Measurements from ENCODE around the gene NF2. TPM values are rescaled to one million over a fixed set of nuclear protein-coding genes. Genes with fewer than 3 reads are reported as not detected.

Gene NF2
- total RNA-seq, 2 donors from 2014 or later, result 38.2 to 41.5 TPM

- ATAC-seq (no peak), DNase-seq (no peak)
- intact Hi-C loops (cut with DNase I, micrococcal nuclease), result no loop called here
Measured at GRCh38 chr22:29626497-29627195, 23.2 kb downstream of the NF2 start.

- DNase-seq (no peak), ATAC-seq (no peak)
- intact Hi-C loops (cut with DNase I, micrococcal nuclease), result no loop called here
Measured at GRCh38 chr22:29627196-29627535, 23.7 kb downstream of the NF2 start.

GRCh38 chr22:29628996-29629902, 25.8 kb downstream of the NF2 start:
- intact Hi-C loops (cut with DNase I, micrococcal nuclease), result no loop called here
- ATAC-seq (no peak), DNase-seq (no peak)

- intact Hi-C loops (cut with DNase I, micrococcal nuclease), result loop anchor here in 1 of 2 donors (10.0 kb wide), 1 partner anchor 455 kb away; the partner anchor contains the start of gene HORMAD2
- ATAC-seq, result no peak
- no peak for DNase-seq
Measured at GRCh38 chr22:29629903-29630516, 26.6 kb downstream of the NF2 start.

- DNase-seq, result no peak
- ATAC-seq, result no peak
- intact Hi-C loops (cut with DNase I, micrococcal nuclease), result loop anchor here in 1 of 2 donors (10.0 kb wide), 1 partner anchor 454 kb away; the partner anchor contains the start of gene HORMAD2
Measured at GRCh38 chr22:29630987-29631386, 27.6 kb downstream of the NF2 start.

GRCh38 chr22:29631725-29632124, 28.3 kb downstream of the NF2 start:
- ATAC-seq (peak; percentile 44), DNase-seq (no peak)
- intact Hi-C loops (cut with DNase I, micrococcal nuclease), result loop anchor here in 1 of 2 donors (10.0 kb wide), 1 partner anchor 453 kb away; the partner anchor contains the start of gene HORMAD2

GRCh38 chr22:29632672-29633071, 29.2 kb downstream of the NF2 start:
- DNase-seq (no peak), ATAC-seq (no peak)
- intact Hi-C loops (cut with DNase I, micrococcal nuclease), result loop anchor here in 1 of 2 donors (10.0 kb wide), 1 partner anchor 452 kb away; the partner anchor contains the start of gene HORMAD2

GRCh38 chr22:29633514-29634312, 30.3 kb downstream of the NF2 start:
- intact Hi-C loops (cut with DNase I, micrococcal nuclease), result loop anchor here in 1 of 2 donors (10.0 kb wide), 1 partner anchor 451 kb away; the partner anchor contains the start of gene HORMAD2
- DNase-seq (no peak), ATAC-seq (no peak)

- intact Hi-C loops (cut with DNase I, micrococcal nuclease), result loop anchor here in 1 of 2 donors (10.0 kb wide), 1 partner anchor 450 kb away; the partner anchor contains the start of gene HORMAD2
- ATAC-seq (no peak), DNase-seq (no peak)
Measured at GRCh38 chr22:29634847-29635246, 31.4 kb downstream of the NF2 start.

- intact Hi-C loops (cut with DNase I, micrococcal nuclease), result loop anchor here in 1 of 2 donors (10.0 kb wide), 1 partner anchor 449 kb away; the partner anchor contains the start of gene HORMAD2
- ATAC-seq, result peak; percentile 79
- DNase-seq, result no peak
Measured at GRCh38 chr22:29635734-29636357, 32.4 kb downstream of the NF2 start.

GRCh38 chr22:29636751-29637150, 33.3 kb downstream of the NF2 start:
- no peak for DNase-seq
- intact Hi-C loops (cut with DNase I, micrococcal nuclease), result loop anchor here in 1 of 2 donors (10.0 kb wide), 1 partner anchor 448 kb away; the partner anchor contains the start of gene HORMAD2

GRCh38 chr22:29637181-29637580, 33.7 kb downstream of the NF2 start:
- ATAC-seq (no peak), DNase-seq (no peak)
- intact Hi-C loops (cut with DNase I, micrococcal nuclease), result loop anchor here in 1 of 2 donors (10.0 kb wide), 1 partner anchor 448 kb away; the partner anchor contains the start of gene HORMAD2

More at GRCh38 chr22:29636751-29637150, 33.3 kb downstream of the NF2 start:
- no peak for ATAC-seq

- ATAC-seq, result no peak
- intact Hi-C loops (cut with DNase I, micrococcal nuclease), result loop anchor here in 1 of 2 donors (10.0 kb wide), 1 partner anchor 446 kb away; the partner anchor contains the start of gene HORMAD2
- no peak for DNase-seq
Measured at GRCh38 chr22:29638678-29639077, 35.2 kb downstream of the NF2 start.

- DNase-seq (no peak), ATAC-seq (no peak)
- intact Hi-C loops (cut with DNase I, micrococcal nuclease), result loop anchor here in 1 of 2 donors (10.0 kb wide), 1 partner anchor 446 kb away; the partner anchor contains the start of gene HORMAD2
Measured at GRCh38 chr22:29639096-29639495, 35.7 kb downstream of the NF2 start.

- DNase-seq (no peak), ATAC-seq (peak; percentile 50)
- intact Hi-C loops (cut with DNase I, micrococcal nuclease), result no loop called here
Measured at GRCh38 chr22:29641042-29641699, 37.7 kb downstream of the NF2 start.

GRCh38 chr22:29641700-29642330, 38.4 kb downstream of the NF2 start:
- peak; percentile 23 for ATAC-seq
- no peak for DNase-seq
- intact Hi-C loops (cut with DNase I, micrococcal nuclease), result no loop called here

All from left colon (tissue), 2 donors.